Fibroblast of lung (primary cell): ENCODE results near the gene SESN1. TPM values are rescaled to one million over a fixed set of nuclear protein-coding genes. Genes with fewer than 3 reads are reported as not detected.

Source experiments
- DNase-seq, 2 donors: peaks; one replicate each; pipeline versions ENCODE4 v3.0.0 to v3.0.0-alpha.2; 2010; ENCODE audit warnings: low read depth in 2 of 2
- H2AFZ ChIP-seq: 2 replicates; pipeline ENCODE4 v1.5.1; 2012; ENCODE audit warnings: low read length, control low read depth, inconsistent platforms
- H3K27ac ChIP-seq: 2 replicates; pipeline ENCODE4 v1.5.1; 2011; ENCODE audit warnings: low read length, control low read depth; ENCODE audit not compliant: insufficient read depth
- H3K27me3 ChIP-seq: 2 replicates; pipeline ENCODE4 v1.5.1; 2011; ENCODE audit warnings: mild to moderate bottlenecking, low read length; ENCODE audit not compliant: control insufficient read depth, insufficient read depth
- H3K36me3 ChIP-seq: 2 replicates; pipeline ENCODE4 v1.5.1; 2011; ENCODE audit warnings: low read length; ENCODE audit not compliant: control insufficient read depth, insufficient read depth
- H3K4me1 ChIP-seq: 2 replicates; pipeline ENCODE4 v1.5.1; 2011; ENCODE audit warnings: low read length; ENCODE audit not compliant: control insufficient read depth, insufficient read depth; ENCODE audit errors: extremely low read depth
- H3K4me2 ChIP-seq: 2 replicates; pipeline ENCODE4 v1.5.1; 2011; ENCODE audit warnings: low read length, control low read depth; ENCODE audit not compliant: insufficient read depth; ENCODE audit errors: extremely low read depth
- H3K4me3 ChIP-seq, 4 experiments: fragments of 200-600 bp in 1 of 4; sonication (generic) in 1 of 4; replicated peaks in 1 of 4; 2 replicates each; pipeline ENCODE4 v1.5.1; 2011 to 2016; ENCODE audit warnings: low read length in 4 of 4, low read depth in 3 of 4, mild to moderate bottlenecking in 3 of 4, control low read depth in 2 of 4, inconsistent platforms in 1 of 4, mixed read lengths in 1 of 4; ENCODE audit not compliant: insufficient read depth in 1 of 4; ENCODE audit errors: control extremely low read depth in 1 of 4
- H3K79me2 ChIP-seq: 2 replicates; pipeline ENCODE4 v1.5.1; 2012; ENCODE audit warnings: mild to moderate bottlenecking, low read length, inconsistent platforms; ENCODE audit not compliant: control insufficient read depth, insufficient read depth
- H3K9ac ChIP-seq: 2 replicates; pipeline ENCODE4 v1.5.1; 2011; ENCODE audit warnings: mild to moderate bottlenecking, low read length, control low read depth; ENCODE audit not compliant: insufficient read depth
- H3K9me3 ChIP-seq: 2 replicates; pipeline ENCODE4 v1.5.1; 2012; ENCODE audit warnings: low read depth, low read length; ENCODE audit not compliant: control insufficient read depth, insufficient read depth
- H4K20me1 ChIP-seq: 2 replicates; pipeline ENCODE4 v1.5.1; 2011; ENCODE audit warnings: low read length; ENCODE audit not compliant: control insufficient read depth, insufficient read depth; ENCODE audit errors: extremely low read depth
- CTCF ChIP-seq, 2 donors: IDR thresholded peaks in 1 of 2; conservative IDR thresholded peaks in 1 of 2; 1 replicate in 1 of 2; 2 replicates in 1 of 2; pipeline ENCODE4 v1.5.1; 2011 to 2012; ENCODE audit warnings: low read length in 2 of 2, control low read depth in 1 of 2, inconsistent platforms in 1 of 2, low read depth in 1 of 2, mild to moderate bottlenecking in 1 of 2
- EZH2 ChIP-seq: IDR thresholded peaks from 2 replicates; pipeline ENCODE4 v1.5.1; 2012; ENCODE audit warnings: low read length, control low read depth, mild to moderate bottlenecking; ENCODE audit errors: missing control alignments
- polyA plus RNA-seq, 2 donors: library from polyadenylated mRNA; depleted of rRNA in 1 of 2; stranded (reverse) in 1 of 2; unstranded in 1 of 2; fragments of >200 nt; gene quantifications; 2 replicates each; pipeline ENCODE4 v1.2.1, GENCODE V29; 2011 to 2012; ENCODE audit warnings: missing spikeins in 1 of 2
- total RNA-seq: library from RNA; depleted of rRNA; stranded (reverse); fragments of >200 nt; gene quantifications from 2 replicates; pipeline ENCODE4 v1.2.1, GENCODE V29; 2014

SESN1 gene
- total and polyA plus RNA-seq, 2 donors (not counting 1 experiment from before 2014, with no cell fraction given) = 16.7 to 34.5 TPM

GRCh38 chr6:109092074-109092473 lies 2.6 kb downstream of the SESN1 start:
- H3K4me1 ChIP-seq = peaks cover 10% of the 10 kb centered on the region
- peaks cover 33% of the 10 kb centered on the region for H3K79me2 ChIP-seq
- no peak overlapping the region for H3K9ac ChIP-seq
- no peak overlapping the region for H3K27ac ChIP-seq
- no peaks in the 10 kb centered on the region for H3K9me3 ChIP-seq
- H3K27me3 ChIP-seq = no peaks in the 10 kb centered on the region
- TF ChIP-seq CTCF (conservative IDR thresholded peaks at IDR 0.05 in 1 of 2, IDR thresholded peaks at IDR 0.05 in 1 of 2; ENCODE audit: low read depth in 1 of 2, low read length in 2 of 2) (no peak), EZH2 (no peak)
- no peak overlapping the region for H2AFZ ChIP-seq
- no peaks in the 10 kb centered on the region for H3K36me3 ChIP-seq
- H3K4me2 ChIP-seq = peak overlapping the region; percentile 91
- peak overlapping the region in 3 of 4 experiments; percentile 83 to 99 (median 93) for H3K4me3 ChIP-seq
- DNase-seq = no peak
- H4K20me1 ChIP-seq = no peaks in the 10 kb centered on the region

- H2AFZ ChIP-seq = no peak overlapping the region
- peak overlapping the region in 3 of 4 experiments; percentile 83 to 99 (median 93) for H3K4me3 ChIP-seq
- no peaks in the 10 kb centered on the region for H3K9me3 ChIP-seq
- no peak overlapping the region for H3K27ac ChIP-seq
- peaks cover 7% of the 10 kb centered on the region for H3K4me1 ChIP-seq
- TF ChIP-seq EZH2 (no peak), CTCF (conservative IDR thresholded peaks at IDR 0.05 in 1 of 2, IDR thresholded peaks at IDR 0.05 in 1 of 2; ENCODE audit: low read depth in 1 of 2, low read length in 2 of 2) (no peak)
- no peak overlapping the region for H3K4me2 ChIP-seq
- H3K36me3 ChIP-seq = no peaks in the 10 kb centered on the region
- no peak for DNase-seq
- no peak overlapping the region for H3K9ac ChIP-seq
- H3K27me3 ChIP-seq = no peaks in the 10 kb centered on the region
- H3K79me2 ChIP-seq = peaks cover 27% of the 10 kb centered on the region
- no peaks in the 10 kb centered on the region for H4K20me1 ChIP-seq
These were observed 3.2 kb downstream of the SESN1 start for GRCh38 chr6:109091314-109092024.

GRCh38 chr6:109088995-109089394 lies 5.7 kb downstream of the SESN1 start:
- H3K9ac ChIP-seq = no peak overlapping the region
- H3K36me3 ChIP-seq = no peaks in the 10 kb centered on the region
- H2AFZ ChIP-seq = no peak overlapping the region
- no peaks in the 10 kb centered on the region for H4K20me1 ChIP-seq
- peaks cover 3% of the 10 kb centered on the region for H3K4me1 ChIP-seq
- H3K27me3 ChIP-seq = no peaks in the 10 kb centered on the region
- no peak overlapping the region for H3K27ac ChIP-seq
- H3K9me3 ChIP-seq = no peaks in the 10 kb centered on the region
- DNase-seq = no peak
- H3K79me2 ChIP-seq = peaks cover 20% of the 10 kb centered on the region
- no peak overlapping the region for H3K4me3 ChIP-seq
- no peak overlapping the region for H3K4me2 ChIP-seq
- no peak for TF ChIP-seq EZH2
- no peak for TF ChIP-seq CTCF (conservative IDR thresholded peaks at IDR 0.05 in 1 of 2, IDR thresholded peaks at IDR 0.05 in 1 of 2; ENCODE audit: low read depth in 1 of 2, low read length in 2 of 2)
